Neuronal stem cell (in vitro differentiated cells): Measurements from ENCODE around the gene NKX3-2.

Experiments used
- DNase-seq: peaks from one replicate; pipeline ENCODE4 v3.0.0-alpha.2; 2013; ENCODE audit warnings: low spot score
- H2AFZ ChIP-seq: one replicate; pipeline ENCODE4 v1.6.1; 2013; ENCODE audit warnings: mild to moderate bottlenecking, low read length, inconsistent platforms
- H2AK5ac ChIP-seq: 2 replicates; pipeline ENCODE4 v1.6.1; 2013; ENCODE audit warnings: low read depth, mild to moderate bottlenecking, inconsistent platforms, low read length, moderate library complexity, mixed read lengths
- H2BK120ac ChIP-seq: 2 replicates; pipeline ENCODE4 v1.6.1; 2013; ENCODE audit warnings: low read depth, mild to moderate bottlenecking, inconsistent platforms, low read length, moderate library complexity, mixed read lengths
- H2BK12ac ChIP-seq: one replicate; pipeline ENCODE4 v1.6.1; 2013; ENCODE audit warnings: low read length, inconsistent platforms
- H2BK15ac ChIP-seq: 2 replicates; pipeline ENCODE4 v1.6.1; 2013; ENCODE audit warnings: mild to moderate bottlenecking, low read length, inconsistent platforms, mixed read lengths
- H2BK5ac ChIP-seq: one replicate; pipeline ENCODE4 v1.6.1; 2013; ENCODE audit warnings: inconsistent platforms, mild to moderate bottlenecking, low read length, moderate library complexity
- H3K14ac ChIP-seq: one replicate; pipeline ENCODE4 v1.6.1; 2013; ENCODE audit warnings: low read length, inconsistent platforms
- H3K18ac ChIP-seq: 2 replicates; pipeline ENCODE4 v1.6.1; 2013; ENCODE audit warnings: low read length, inconsistent platforms
- H3K23ac ChIP-seq: 2 replicates; pipeline ENCODE4 v1.6.1; 2013; ENCODE audit warnings: low read depth, mild to moderate bottlenecking, mixed read lengths, low read length, inconsistent platforms; ENCODE audit not compliant: poor library complexity
- H3K27ac ChIP-seq: replicated peaks from 3 replicates; pipeline ENCODE4 v1.5.1; 2013; ENCODE audit warnings: low read length, inconsistent platforms
- H3K27me3 ChIP-seq, 3 experiments: 2 replicates each; pipeline ENCODE4 v1.6.1; 2013; ENCODE audit warnings: low read length in 3 of 3, mild to moderate bottlenecking in 2 of 3, inconsistent platforms in 1 of 3, low read depth in 1 of 3, mixed read lengths in 1 of 3, moderate library complexity in 1 of 3; ENCODE audit not compliant: control insufficient read depth in 3 of 3, insufficient read depth in 3 of 3
- H3K36me3 ChIP-seq, 2 donors: replicated peaks in 1 of 2; 2 replicates each; pipeline ENCODE4 v1.6.1; 2013; ENCODE audit warnings: low read length in 2 of 2; ENCODE audit not compliant: control insufficient read depth in 2 of 2, insufficient read depth in 2 of 2
- H3K4ac ChIP-seq: 2 replicates; pipeline ENCODE4 v1.6.1; 2013; ENCODE audit warnings: inconsistent platforms, mild to moderate bottlenecking, low read length, moderate library complexity
- H3K4me1 ChIP-seq, 2 donors: 1 replicate in 1 of 2; 2 replicates in 1 of 2; pipeline ENCODE4 v1.6.1; 2013; ENCODE audit warnings: low read length in 2 of 2, low read depth in 1 of 2; ENCODE audit not compliant: control insufficient read depth in 2 of 2, insufficient read depth in 1 of 2
- H3K4me2 ChIP-seq: one replicate; pipeline ENCODE4 v1.6.1; 2013; ENCODE audit warnings: mild to moderate bottlenecking, low read length, inconsistent platforms; ENCODE audit not compliant: insufficient read depth, poor library complexity, severe bottlenecking
- H3K4me3 ChIP-seq, 2 donors: 2 replicates each; pipeline ENCODE4 v1.5.1; 2013; ENCODE audit warnings: low read length in 2 of 2, mild to moderate bottlenecking in 2 of 2, inconsistent platforms in 1 of 2, moderate library complexity in 1 of 2
- H3K79me1 ChIP-seq: one replicate; pipeline ENCODE4 v1.6.1; 2013; ENCODE audit warnings: low read depth, mild to moderate bottlenecking, inconsistent platforms, low read length, moderate library complexity
- H3K9ac ChIP-seq: one replicate; pipeline ENCODE4 v1.6.1; 2013; ENCODE audit warnings: mild to moderate bottlenecking, low read depth, low read length, inconsistent platforms; ENCODE audit not compliant: poor library complexity
- H3K9me3 ChIP-seq, 2 donors: replicated peaks in 1 of 2; 2 replicates each; pipeline versions ENCODE3 to v1.6.1; 2013; ENCODE audit warnings: low read length in 2 of 2, mild to moderate bottlenecking in 2 of 2, inconsistent platforms in 1 of 2, low read depth in 1 of 2, mixed read lengths in 1 of 2, moderate library complexity in 1 of 2; ENCODE audit not compliant: control insufficient read depth in 2 of 2, insufficient read depth in 1 of 2
- H4K8ac ChIP-seq: one replicate; pipeline ENCODE4 v1.6.1; 2013; ENCODE audit warnings: low read depth, mild to moderate bottlenecking, inconsistent platforms, low read length, moderate library complexity
- H4K91ac ChIP-seq: one replicate; pipeline ENCODE4 v1.6.1; 2013; ENCODE audit warnings: low read length, low read depth, mild to moderate bottlenecking, inconsistent platforms; ENCODE audit not compliant: poor library complexity
- WGBS, 2 donors: extraction: QIAGEN DNeasy Blood & Tissue Kit; methylation state at CpG; one replicate each; pipeline ENCODE4 v1.1.7; 2013; ENCODE audit warnings: missing lambda C conversion rate in 2 of 2, mixed read lengths in 1 of 2; ENCODE audit not compliant: insufficient read length in 2 of 2, insufficient replicate concordance in 1 of 2; ENCODE audit errors: extremely low coverage in 2 of 2; 5-methylcytosine and 5-hydroxymethylcytosine counted together

NKX3-2 gene

GRCh38 chr4:13534344-13535063 is 9.8 kb downstream of the NKX3-2 start:
- no peak overlapping the region for H2AK5ac ChIP-seq
- no peak overlapping the region for H3K18ac ChIP-seq
- peaks cover 78 to 99% (median 96%) of the 10 kb centered on the region in 3 experiments for H3K27me3 ChIP-seq
- H4K8ac ChIP-seq: no peak overlapping the region
- H3K36me3 ChIP-seq: no peaks in the 10 kb centered on the region
- no peak overlapping the region for H2BK12ac ChIP-seq
- H3K9me3 ChIP-seq: peaks cover 11 to 30% of the 10 kb centered on the region in 2 donors
- peak overlapping the region; percentile 21 for H3K23ac ChIP-seq
- H3K9ac ChIP-seq: no peak overlapping the region
- no peak overlapping the region for H2BK5ac ChIP-seq
- no peak overlapping the region for H3K14ac ChIP-seq
- no peak overlapping the region for H3K4ac ChIP-seq
- no peak overlapping the region for H3K27ac ChIP-seq
- no peak overlapping the region for H3K4me2 ChIP-seq
- H3K79me1 ChIP-seq: no peaks in the 10 kb centered on the region
- no peak for DNase-seq
- peak overlapping the region; percentile 60 for H2AFZ ChIP-seq
- H4K91ac ChIP-seq: no peak overlapping the region
- no peak overlapping the region for H2BK120ac ChIP-seq
- no peak overlapping the region for H2BK15ac ChIP-seq
- WGBS, 2 donors: no CpG with 5 or more reads among the region's 32 CpGs
- peaks cover 4 to 14% of the 10 kb centered on the region in 2 donors for H3K4me1 ChIP-seq
- H3K4me3 ChIP-seq: no peak overlapping the region

DNA sequence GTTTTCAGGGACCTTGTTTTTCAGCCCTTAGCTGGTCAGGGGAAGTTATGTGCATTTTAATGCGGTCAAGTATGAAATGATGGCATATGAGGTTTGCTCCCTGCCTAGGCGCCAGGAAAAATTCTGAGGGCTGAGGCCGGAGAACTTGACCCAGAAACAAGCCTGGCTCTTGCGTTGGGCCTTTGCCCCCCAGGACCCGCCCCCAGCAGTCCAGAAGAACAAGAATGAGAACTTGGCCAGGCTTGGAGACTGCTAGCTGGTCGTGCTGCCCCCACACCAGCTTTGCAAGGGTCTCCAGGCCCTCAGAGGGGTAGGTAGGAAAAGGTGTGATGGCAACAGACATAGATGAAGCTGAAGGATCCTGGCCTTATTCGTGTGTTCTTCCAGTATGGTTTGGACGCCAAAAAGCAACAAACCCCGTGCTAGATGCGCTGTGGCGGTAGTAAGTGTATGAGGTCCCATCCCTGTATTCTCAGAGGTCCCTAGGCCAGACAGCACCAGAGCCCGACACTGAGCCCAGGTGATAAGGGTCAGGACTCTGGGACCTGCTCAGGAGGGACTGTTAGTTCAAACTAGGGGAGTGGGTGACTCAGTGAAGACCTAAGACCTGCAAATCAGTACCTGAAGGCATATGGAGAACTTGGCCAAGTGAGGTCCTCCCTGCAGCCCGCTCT is 10.5 kb downstream of the NKX3-2 start:
- DNase-seq: no peak
- Histone ChIP-seq H2BK15ac (no peak overlapping the region), H3K18ac (no peak overlapping the region)

GRCh38 chr4:13531625-13531998 is 12.7 kb downstream of the NKX3-2 start:
- Histone ChIP-seq H3K36me3 (no peaks in the 10 kb centered on the region), H3K14ac (no peak overlapping the region), H3K79me1 (no peaks in the 10 kb centered on the region), H3K4me3 (peak overlapping the region in 1 of 2 donors; percentile 18), H3K4me2 (peak overlapping the region; percentile 32), H2BK5ac (no peak overlapping the region), H3K27ac (no peak overlapping the region), H2BK15ac (no peak overlapping the region), H3K9me3 (peaks cover 2 to 9% of the 10 kb centered on the region in 2 donors), H3K27me3 (peaks cover 71 to 99% (median 94%) of the 10 kb centered on the region in 3 experiments), H4K8ac (no peak overlapping the region), H3K18ac (no peak overlapping the region), H2AK5ac (no peak overlapping the region), H2BK120ac (no peak overlapping the region), H3K23ac (no peak overlapping the region), H2BK12ac (no peak overlapping the region), H3K4me1 (peaks cover 4 to 14% of the 10 kb centered on the region in 2 donors), H4K91ac (no peak overlapping the region), H2AFZ (peak overlapping the region; percentile 78), H3K9ac (no peak overlapping the region), H3K4ac (no peak overlapping the region)
- no CpG with 5 or more reads among the region's 8 CpGs for WGBS, 2 donors
- DNase-seq: no peak

More for the DNA sequence above, 10.5 kb downstream of the NKX3-2 start:
- H3K4ac ChIP-seq: no peak overlapping the region
- no peak overlapping the region for H3K4me2 ChIP-seq
- no peak overlapping the region for H3K9ac ChIP-seq
- H3K27ac ChIP-seq: no peak overlapping the region
- H3K27me3 ChIP-seq: peaks cover 81 to 99% (median 96%) of the 10 kb centered on the region in 3 experiments
- no peak overlapping the region for H2BK12ac ChIP-seq
- H3K23ac ChIP-seq: no peak overlapping the region
- peaks cover 11 to 29% of the 10 kb centered on the region in 2 donors for H3K9me3 ChIP-seq
- H3K4me3 ChIP-seq: no peak overlapping the region
- no peak overlapping the region for H2AK5ac ChIP-seq
- H2BK120ac ChIP-seq: no peak overlapping the region
- H3K4me1 ChIP-seq: peaks cover 4 to 14% of the 10 kb centered on the region in 2 donors
- no peak overlapping the region for H2BK5ac ChIP-seq
- no peaks in the 10 kb centered on the region for H3K79me1 ChIP-seq
- no peaks in the 10 kb centered on the region for H3K36me3 ChIP-seq
- H4K91ac ChIP-seq: no peak overlapping the region
- no peak overlapping the region for H4K8ac ChIP-seq
- H3K14ac ChIP-seq: no peak overlapping the region
- peak overlapping the region; percentile 60 for H2AFZ ChIP-seq
- WGBS, 2 donors: no CpG with 5 or more reads among the region's 13 CpGs
